ENCODE data around the gene SCAF4.

DNA sequence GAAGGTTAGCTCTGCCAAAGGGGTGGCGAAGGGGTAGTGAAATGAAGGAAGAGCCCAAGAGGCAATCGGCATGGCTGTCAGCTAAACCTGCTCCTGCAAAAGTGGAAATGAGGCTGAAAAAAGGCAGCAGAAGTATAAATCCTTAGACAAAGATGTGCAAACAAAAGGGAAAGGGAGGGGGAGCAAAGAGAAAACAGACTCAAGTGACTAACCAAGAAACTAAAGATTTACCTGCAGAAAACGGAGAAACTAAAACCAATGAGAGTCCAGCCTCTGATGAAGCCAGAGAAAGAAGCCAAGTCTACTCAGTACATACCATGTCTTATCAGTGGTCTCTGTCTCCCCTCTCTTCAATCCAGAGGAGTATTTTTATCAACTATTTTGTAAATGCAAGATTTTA, 25.4 kb downstream of the SCAF4 start:
- TF ChIP-seq POLR2A (IDR thresholded peaks at IDR 0.05) = no peak
- TF ChIP-seq, protein P1, sequence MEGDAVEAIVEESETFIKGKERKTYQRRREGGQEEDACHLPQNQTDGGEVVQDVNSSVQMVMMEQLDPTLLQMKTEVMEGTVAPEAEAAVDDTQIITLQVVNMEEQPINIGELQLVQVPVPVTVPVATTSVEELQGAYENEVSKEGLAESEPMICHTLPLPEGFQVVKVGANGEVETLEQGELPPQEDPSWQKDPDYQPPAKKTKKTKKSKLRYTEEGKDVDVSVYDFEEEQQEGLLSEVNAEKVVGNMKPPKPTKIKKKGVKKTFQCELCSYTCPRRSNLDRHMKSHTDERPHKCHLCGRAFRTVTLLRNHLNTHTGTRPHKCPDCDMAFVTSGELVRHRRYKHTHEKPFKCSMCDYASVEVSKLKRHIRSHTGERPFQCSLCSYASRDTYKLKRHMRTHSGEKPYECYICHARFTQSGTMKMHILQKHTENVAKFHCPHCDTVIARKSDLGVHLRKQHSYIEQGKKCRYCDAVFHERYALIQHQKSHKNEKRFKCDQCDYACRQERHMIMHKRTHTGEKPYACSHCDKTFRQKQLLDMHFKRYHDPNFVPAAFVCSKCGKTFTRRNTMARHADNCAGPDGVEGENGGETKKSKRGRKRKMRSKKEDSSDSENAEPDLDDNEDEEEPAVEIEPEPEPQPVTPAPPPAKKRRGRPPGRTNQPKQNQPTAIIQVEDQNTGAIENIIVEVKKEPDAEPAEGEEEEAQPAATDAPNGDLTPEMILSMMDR (IDR thresholded peaks at IDR 0.05 in 8 of 11, conservative IDR thresholded peaks at IDR 0.05 in 3 of 11) = no peak
- TF ChIP-seq POLR2AphosphoS5 (IDR thresholded peaks at IDR 0.05) = no peak
